ENCODE measurements around the gene CACNA1C. TPM values are rescaled to one million over a fixed set of nuclear protein-coding genes. Genes with fewer than 3 reads are reported as not detected.

The CACNA1C gene
- total and polyA plus RNA-seq, 8 donors: 0.31 to 55.8 (median 7.2) TPM

DNA sequence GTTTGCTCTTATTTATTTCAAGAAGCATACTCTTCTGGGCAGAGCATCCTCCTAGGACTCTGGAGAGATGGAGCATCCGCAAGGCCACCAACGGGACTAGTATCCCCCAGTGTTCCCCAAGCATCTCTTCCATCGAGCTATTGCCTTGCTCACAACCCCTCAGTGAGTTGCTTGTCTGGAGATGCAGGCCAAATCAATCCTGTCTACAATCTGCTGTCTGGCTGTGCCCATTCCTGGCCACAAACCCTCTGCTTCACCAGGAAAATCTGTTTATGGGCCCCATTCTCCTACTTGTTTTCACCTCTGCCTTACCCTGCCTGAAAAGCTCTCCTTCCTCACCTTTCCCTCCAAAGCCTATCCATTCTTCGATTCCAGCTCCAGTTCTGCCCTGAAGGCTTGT is 219.2 kb downstream of the CACNA1C start:
- no peaks in the 10 kb centered on the region for H3K27me3 ChIP-seq
- DNase-seq: no peak
- peaks cover 0 to 21% (median 10%) of the 10 kb centered on the region in 4 donors for H3K4me1 ChIP-seq
- peak overlapping the region in 2 of 5 donors; percentile 6 to 49 for H3K27ac ChIP-seq
- H3K36me3 ChIP-seq: no peaks in the 10 kb centered on the region
- 72 to 90% (median 77%) methylated on average over 4 of the region's 4 CpGs for WGBS, 5 donors
- TF ChIP-seq POLR2A (IDR thresholded peaks at IDR 0.05): no peak
- no peak for TF ChIP-seq EP300 (IDR thresholded peaks at IDR 0.05)
- TF ChIP-seq POLR2AphosphoS5 (IDR thresholded peaks at IDR 0.05): no peak
- TF ChIP-seq, protein P1, sequence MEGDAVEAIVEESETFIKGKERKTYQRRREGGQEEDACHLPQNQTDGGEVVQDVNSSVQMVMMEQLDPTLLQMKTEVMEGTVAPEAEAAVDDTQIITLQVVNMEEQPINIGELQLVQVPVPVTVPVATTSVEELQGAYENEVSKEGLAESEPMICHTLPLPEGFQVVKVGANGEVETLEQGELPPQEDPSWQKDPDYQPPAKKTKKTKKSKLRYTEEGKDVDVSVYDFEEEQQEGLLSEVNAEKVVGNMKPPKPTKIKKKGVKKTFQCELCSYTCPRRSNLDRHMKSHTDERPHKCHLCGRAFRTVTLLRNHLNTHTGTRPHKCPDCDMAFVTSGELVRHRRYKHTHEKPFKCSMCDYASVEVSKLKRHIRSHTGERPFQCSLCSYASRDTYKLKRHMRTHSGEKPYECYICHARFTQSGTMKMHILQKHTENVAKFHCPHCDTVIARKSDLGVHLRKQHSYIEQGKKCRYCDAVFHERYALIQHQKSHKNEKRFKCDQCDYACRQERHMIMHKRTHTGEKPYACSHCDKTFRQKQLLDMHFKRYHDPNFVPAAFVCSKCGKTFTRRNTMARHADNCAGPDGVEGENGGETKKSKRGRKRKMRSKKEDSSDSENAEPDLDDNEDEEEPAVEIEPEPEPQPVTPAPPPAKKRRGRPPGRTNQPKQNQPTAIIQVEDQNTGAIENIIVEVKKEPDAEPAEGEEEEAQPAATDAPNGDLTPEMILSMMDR (IDR thresholded peaks at IDR 0.05): no peak
- no peaks in the 10 kb centered on the region for H3K9me3 ChIP-seq
- H3K4me3 ChIP-seq: no peak overlapping the region
- intact Hi-C loops (cut with DNase I; ENCODE audit: low total_unique reads): no loop called here

DNA sequence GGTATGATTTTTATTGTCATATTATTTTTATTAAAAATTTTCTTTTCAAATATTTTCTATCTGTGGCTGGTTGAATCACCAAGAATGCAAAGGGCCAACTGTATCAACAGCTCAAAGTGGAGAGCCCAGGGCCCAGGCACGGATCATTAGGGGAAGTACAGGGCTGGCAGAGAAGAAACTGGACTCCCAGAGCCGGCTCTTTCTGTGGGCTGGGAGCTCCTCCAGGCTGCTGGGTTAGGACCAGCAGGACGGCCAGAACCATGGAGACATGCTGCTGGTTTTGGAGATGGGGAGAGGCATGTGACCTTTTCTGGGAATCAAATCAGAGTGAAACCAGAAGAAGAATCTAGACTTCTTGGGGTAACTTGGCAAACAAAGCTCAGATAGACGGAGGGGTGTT is 220.5 kb downstream of the CACNA1C start:
- no peak for DNase-seq
- H3K4me1 ChIP-seq: peaks cover 0 to 15% (median 3%) of the 10 kb centered on the region in 4 donors
- no peak overlapping the region for H3K4me3 ChIP-seq
- no peaks in the 10 kb centered on the region for H3K27me3 ChIP-seq
- 42 to 71% (median 56%) methylated on average over 4 of the region's 4 CpGs for WGBS, 5 donors
- no peaks in the 10 kb centered on the region for H3K9me3 ChIP-seq
- intact Hi-C loops (cut with DNase I; ENCODE audit: low total_unique reads): no loop called here
- H3K36me3 ChIP-seq: no peaks in the 10 kb centered on the region
- TF ChIP-seq POLR2AphosphoS5 (IDR thresholded peaks at IDR 0.05) (no peak), POLR2A (IDR thresholded peaks at IDR 0.05) (no peak), EP300 (IDR thresholded peaks at IDR 0.05) (no peak)
- TF ChIP-seq, protein P1 (IDR thresholded peaks at IDR 0.05): no peak
- H3K27ac ChIP-seq: peak overlapping the region in 2 of 5 donors; percentile 27 to 37

DNA sequence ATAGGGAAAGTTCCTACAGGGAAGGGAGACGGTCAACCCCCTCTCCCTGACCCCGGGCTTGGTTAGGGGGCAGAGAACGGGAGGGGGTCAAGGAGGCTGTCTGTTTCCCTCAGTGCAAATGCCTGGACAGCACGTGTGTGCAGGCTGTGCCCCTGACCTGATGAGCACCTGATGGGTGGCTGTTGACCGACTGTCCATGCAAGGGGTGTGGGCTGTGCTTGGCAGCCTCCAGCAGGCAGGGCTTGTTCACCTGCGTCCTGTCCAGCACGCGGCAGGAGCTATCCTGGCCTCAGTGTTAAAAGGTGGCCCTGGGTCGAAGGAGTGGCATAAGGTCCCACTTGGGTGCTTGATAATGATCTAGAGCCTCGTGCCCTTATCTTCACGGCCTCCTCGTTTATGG is 221.0 kb downstream of the CACNA1C start:
- TF ChIP-seq, protein P1 (IDR thresholded peaks at IDR 0.05): no peak
- no peak for TF ChIP-seq EP300 (IDR thresholded peaks at IDR 0.05)
- peak overlapping the region in 2 of 5 donors; percentile 27 to 37 for H3K27ac ChIP-seq
- WGBS, 5 donors: 72 to 84% (median 81%) methylated on average over 12 of the region's 12 CpGs
- H3K4me3 ChIP-seq: no peak overlapping the region
- no peaks in the 10 kb centered on the region for H3K9me3 ChIP-seq
- peaks cover 0 to 10% (median under 1%) of the 10 kb centered on the region in 4 donors for H3K4me1 ChIP-seq
- DNase-seq: no peak
- H3K27me3 ChIP-seq: no peaks in the 10 kb centered on the region
- H3K36me3 ChIP-seq: no peaks in the 10 kb centered on the region
- intact Hi-C loops (cut with DNase I; ENCODE audit: low total_unique reads): no loop called here

DNA sequence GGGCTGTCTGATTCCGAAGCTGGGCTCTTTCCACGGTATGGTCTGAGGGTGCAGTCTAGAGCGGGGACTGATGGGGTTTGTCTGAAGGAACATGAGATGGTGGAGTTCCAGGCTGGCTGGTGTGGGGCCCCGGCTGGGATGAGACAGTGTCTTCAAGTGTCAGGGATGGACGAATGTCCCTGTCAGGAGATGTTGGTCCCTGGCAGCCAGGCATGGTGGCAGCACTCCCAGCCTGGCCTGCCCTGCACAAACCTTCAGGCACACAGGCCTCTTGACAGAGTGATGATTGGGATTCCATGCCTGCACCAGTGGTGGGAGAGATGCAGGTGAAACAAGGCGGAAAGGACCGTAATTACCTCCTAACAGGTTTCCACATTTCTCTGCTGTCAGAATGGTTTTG is 221.9 kb downstream of the CACNA1C start:
- TF ChIP-seq POLR2AphosphoS5 (IDR thresholded peaks at IDR 0.05): no peak
- TF ChIP-seq, protein P1 (IDR thresholded peaks at IDR 0.05): no peak
- Histone ChIP-seq H3K27me3 (no peaks in the 10 kb centered on the region), H3K36me3 (no peaks in the 10 kb centered on the region), H3K4me1 (peaks cover 0 to 9% (median 0%) of the 10 kb centered on the region in 4 donors), H3K27ac (no peak overlapping the region), H3K4me3 (no peak overlapping the region), H3K9me3 (no peaks in the 10 kb centered on the region)
- intact Hi-C loops (cut with DNase I; ENCODE audit: low total_unique reads): no loop called here
- 88 to 93% (median 91%) methylated on average over 7 of the region's 7 CpGs for WGBS, 5 donors
- no peak for DNase-seq
